Measurements from ENCODE around the gene LONP2.
"Not testable (repeated sequence)": the region's sequence is repeated elsewhere in the genome, so short reads cannot be mapped to it uniquely, and the experiment has no call there.

Gene LONP2

DNA sequence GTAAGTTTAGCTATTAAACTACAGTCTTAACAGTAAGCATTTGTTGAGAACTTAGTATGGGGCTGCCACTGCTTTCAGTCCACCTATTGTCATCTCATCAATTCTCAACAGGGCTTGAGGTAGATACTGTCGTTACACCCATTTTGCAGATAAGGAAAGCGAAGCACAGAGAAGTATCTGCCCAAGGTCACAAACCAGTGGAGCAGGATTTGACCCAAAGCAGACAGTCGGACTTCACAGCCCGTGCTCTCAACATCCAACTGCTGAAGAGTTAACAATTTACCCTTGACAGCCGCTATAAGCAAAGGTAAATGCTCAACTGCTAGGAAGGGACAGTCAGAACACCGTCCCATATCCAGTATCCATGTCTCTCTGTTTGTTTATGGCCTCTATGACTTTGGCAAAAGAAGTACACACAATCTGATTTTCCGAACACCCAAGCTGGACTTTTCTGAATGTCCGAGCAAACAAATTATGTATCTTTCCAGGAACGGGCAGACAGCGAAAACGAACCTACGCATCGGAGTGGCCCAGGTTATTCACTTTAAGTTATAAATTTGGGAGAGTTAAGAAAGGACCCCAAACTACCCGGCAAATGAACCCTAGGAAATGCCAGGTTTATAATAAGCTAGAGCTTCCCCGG is 139.9 kb downstream of the LONP2 start:
- intact Hi-C loops (cut with DNase I) = no loop called here
- no peak for DNase-seq

DNA sequence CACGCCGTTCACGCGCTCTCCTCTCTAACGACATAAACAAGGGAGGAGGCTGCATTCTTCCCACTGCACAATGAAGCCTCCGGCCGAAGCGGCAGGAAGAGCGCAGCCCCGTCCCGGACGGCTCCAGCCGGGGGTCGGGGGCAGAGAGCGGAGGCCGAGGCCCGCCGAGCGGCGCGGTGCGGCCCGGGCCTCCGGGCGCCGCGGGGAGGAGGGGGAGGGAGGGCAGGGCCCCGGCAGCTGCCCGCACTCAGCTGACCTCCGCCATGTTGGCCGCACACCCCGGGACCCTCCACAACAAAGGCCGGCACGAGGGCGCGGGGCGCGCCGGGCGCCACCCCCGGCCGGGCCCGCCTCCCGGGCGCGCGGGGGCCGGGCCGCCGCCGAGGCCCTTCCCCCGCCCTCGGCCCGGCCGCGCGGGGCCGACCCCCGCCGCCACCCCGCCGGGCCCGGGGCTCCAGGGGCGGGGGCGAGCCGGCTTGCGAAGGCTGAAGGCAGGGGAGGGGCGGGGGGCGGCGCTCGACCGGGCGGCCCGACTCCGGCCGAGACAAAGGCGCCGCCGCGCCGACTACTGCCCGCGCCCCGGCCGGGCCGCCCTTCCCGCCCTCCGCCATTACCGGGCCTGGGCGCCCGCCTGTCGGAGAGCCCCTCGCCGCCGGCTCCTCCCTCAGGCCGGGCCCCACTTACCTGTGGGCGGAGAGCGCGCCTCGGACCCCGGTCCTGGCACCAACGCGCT is 140.6 kb downstream of the LONP2 start:
- intact Hi-C loops (cut with DNase I) = no loop called here
- DNase-seq = peak in 9 of 10 donors; percentile 45 to 90 (median 56)

DNA sequence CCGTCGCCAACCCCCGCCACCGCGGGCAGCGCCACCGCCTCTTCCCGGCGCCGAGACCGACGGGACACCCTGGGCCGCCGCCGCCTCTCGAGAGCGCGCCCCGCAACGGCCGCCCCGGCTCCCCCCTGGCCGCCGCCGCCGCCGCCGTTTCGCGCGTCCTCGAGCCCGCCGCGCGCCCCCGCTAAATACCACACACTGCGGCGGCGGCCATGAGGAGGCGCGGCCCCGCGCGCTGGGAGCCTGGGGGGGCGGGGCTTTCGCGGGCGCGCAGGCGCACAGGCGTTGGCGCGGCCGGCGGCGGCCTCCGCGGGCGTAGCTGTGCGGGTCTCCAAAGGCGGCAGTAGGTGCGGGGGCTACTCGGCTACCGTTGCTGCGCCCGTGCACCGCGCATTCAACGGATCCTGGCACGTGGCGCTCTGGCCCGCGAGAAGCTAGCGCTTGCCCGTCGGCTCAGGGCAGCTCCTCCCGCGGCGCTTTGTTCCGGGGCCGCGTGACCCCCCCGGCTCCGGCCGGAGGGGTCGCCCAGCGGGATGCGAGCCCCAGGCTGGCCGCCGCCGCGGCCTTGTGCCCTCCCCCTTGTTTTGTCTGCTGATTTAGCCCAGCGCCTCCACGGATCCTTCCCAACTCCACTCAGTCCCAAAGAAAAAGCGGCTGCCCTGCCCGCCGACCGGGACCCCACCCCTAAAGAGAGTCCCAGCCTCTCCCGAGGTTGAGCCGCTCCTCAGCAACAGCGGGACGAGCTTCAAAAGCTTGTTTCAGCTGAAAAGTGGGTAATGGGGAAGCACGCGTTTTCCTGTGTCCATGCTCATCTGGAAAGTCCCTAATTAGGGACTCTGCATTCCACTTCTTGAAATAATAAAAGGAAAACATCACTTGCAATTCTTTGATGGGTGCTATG is 141.4 kb downstream of the LONP2 start, which contains the start of gene SIAH1:
SIAH1 (minus strand) TSS at position 161 of the 898 bp plus-strand sequence. CDS start 22,985 bp downstream, outside the sequence.
- DNase-seq = peak; percentile 76 to 98 (median 80)
- intact Hi-C loops (cut with DNase I) = no loop called here

DNA sequence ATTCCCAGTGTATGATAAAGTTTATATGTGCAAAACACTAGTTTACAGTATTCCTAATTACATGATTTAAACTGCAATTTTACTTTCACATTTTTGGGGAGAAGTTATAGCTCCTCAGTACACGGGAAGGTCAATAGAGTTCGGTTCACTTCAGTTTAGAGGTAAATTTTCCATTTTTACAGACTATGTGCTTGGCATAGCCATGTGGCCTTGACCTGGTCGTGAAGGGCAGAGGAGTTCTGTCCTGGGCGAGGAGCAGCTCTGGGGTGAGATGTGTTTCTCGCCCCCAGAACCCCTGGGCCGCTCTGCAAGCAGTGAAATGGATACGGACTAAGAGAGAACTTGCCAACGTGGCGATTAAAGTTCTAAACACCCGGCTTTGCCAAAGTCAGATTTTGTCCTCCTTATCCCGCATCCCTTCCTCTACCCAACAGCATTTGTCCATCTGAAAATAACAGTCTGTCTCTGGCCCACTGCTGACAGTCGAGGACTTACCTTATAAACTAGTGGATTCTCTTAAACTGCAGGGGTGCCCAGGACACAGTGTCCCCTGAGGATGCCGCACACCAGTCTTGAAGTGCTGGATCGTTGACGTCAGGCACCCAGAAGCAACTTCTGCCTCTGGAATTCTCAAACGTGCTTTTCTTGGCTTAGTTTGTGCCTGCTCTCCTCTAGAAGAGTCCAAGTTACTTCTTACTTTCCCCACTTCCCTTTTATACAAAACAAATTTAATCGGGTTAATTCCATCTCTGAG is 142.6 kb downstream of the LONP2 start:
- DNase-seq = no peak
- intact Hi-C loops (cut with DNase I) = no loop called here

DNA sequence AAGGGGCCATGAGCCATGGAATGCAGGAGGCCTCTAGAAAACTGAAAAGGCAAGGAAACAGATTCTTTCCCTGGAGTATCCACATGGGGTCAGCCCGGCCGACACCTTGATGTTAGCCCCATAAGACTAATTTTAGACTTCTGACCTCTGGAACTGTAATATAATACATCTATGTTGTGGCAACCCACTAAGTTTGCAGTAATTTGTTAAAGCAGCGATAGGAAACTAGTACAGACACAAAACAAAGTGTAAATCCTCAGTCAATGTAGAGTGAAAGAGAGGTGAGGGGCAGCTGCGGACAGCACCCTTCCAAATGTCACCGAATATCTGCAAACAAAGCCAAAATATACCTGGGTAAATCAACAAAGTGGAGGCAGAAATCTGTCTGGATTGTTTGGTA is 148.3 kb downstream of the LONP2 start:
- DNase-seq = no peak
- intact Hi-C loops (cut with DNase I) = no loop called here

DNA sequence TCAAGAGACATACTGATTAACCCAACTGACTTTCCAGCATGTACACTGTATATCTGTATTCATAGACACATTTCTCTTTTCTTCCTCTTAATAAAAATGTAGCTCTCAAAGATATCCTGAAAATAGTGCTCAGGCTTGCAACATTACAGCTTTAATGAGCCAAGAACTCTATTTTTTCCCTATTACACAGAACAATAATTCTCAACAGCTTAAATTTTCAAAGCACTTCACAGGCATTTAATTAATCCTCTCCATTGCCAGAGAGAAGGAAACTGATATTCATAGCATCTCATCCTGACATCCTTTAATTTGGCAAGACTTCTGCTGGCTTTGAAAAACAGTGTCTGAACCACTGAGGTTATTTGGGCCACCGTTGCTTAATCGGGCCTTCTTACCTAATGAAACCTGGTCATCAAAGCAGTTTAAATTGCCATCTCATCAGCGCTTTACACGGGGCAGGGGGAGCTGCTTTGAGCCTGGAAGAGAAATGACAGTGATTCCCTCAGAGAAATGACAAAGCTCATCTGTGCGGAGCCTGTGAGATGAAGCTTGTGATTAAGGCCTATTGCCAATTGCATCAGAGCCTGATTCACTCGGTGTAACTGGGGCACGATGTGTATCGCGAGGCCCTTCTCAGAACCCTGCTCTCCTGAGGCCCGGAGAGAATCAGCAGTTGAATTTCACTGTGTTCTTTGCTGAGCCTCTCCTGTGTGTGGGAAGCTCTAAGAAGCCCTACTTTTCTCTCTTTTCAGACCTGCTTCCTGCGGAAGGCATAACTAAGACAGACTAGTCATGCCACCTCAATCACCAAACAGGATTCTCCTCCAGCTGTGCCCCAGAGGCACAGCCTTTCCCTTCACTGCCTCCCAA is 149.6 kb downstream of the LONP2 start:
- DNase-seq = peak; percentile 27 to 93 (median 66)
- intact Hi-C loops (cut with DNase I) = no loop called here

DNA sequence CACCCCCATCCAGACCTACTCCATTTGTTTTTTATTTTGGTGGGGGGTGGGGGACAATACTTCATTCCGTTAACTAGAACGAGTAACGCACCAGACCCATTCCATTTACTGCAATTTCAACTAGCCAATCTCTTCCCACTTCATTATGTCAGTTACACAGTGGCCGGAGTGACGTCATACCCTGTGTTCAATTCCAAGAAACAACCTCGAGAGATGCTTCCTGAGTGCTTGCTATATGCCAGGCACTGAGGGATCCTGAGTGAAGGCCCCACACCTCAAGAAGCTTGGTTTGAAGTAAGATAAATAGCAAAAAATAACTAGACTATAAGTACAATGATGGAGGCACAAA is 150.2 kb downstream of the LONP2 start:
- intact Hi-C loops (cut with DNase I) = no loop called here
- peak in 1 of 10 donors; percentile 15 for DNase-seq

DNA sequence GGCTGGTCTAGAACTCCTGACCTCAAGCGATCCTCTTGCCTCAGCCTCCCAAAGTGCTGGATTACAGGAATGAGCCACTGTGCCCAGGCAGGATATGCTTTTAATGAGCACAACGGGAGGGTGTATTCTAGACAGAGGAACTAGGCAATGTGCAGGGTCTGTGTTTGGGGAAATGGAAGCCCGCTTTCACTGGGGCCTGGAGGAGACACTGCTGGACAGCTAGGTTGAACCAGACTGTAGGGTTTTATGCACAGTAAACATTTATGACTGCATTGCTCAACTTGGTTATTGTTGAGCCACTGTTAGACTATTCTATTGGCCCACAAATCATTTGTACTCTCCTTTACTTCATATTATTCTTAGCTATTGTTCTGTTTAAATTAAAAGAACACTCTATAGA is 151.3 kb downstream of the LONP2 start:
- intact Hi-C loops (cut with DNase I) = no loop called here
- no peak for DNase-seq

DNA sequence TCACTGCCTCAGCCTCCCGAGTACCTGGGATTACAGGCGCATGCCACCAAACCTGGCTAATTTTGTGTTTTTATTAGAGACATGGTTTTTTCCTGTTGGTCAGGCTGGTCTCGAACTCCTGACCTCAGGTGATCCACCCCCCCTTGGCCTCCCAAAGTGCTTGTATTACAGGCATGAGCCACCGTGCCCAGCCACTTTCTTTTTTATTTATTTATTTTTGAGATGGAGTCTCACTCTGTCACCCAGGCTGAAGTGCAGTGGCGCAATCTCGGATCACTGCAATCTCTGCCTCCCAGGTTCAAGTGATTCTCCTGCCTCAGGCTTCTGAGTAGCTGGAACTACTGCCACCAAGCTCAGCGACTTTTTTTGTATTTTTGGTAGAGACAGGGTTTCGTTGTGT is 158.4 kb downstream of the LONP2 start:
- peak in 1 of 10 donors; percentile 47 for DNase-seq
- intact Hi-C loops (cut with DNase I) = not testable (repeated sequence)

DNA sequence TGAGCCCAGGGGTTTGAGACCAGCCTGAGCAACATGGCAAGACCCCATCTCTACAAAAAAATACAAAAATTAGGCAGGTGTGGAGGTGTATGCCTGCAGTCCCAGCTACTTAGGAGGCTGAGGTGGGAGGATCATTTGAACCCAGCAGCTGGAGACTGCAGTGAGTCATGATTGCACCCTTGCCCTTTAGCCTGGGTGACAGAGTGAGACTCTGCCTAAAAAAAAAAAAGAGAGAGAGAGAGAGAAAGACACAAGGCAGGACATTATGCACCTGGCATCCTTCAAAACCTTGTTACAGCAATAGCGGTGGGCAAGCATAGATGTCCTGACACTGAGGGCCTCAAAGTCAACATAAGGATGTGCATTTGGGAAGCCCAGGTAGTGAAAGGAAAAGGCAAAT is 161.1 kb downstream of the LONP2 start:
- DNase-seq = no peak
- intact Hi-C loops (cut with DNase I) = no loop called here

DNA sequence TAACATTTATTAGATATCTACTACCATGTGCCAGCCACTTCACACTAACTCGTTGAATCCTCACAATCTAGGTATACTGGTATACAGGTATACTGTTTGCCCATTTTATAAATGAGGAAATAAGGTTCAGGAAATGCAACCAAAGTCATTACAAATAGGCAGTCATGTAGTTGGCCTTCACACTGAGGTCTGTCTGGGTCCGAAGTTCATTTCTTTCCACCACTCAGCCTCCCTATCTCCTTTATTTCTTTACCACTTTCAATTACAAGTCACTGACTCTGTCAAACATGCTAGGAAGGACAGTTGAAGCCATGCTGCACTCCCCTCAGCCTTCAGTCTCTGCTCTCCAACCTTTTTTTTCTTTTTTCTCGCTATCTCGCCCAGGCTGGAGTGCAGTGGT is 161.8 kb downstream of the LONP2 start:
- intact Hi-C loops (cut with DNase I) = no loop called here
- DNase-seq = no peak

Measured in posterior cingulate gyrus (tissue), 11 donors.